Endodermal cell (in vitro differentiated cells): ENCODE results near the gene NAV2. TPM values are rescaled to one million over a fixed set of nuclear protein-coding genes. Genes with fewer than 3 reads are reported as not detected.

Experiments
- DNase-seq: peaks from one replicate; pipeline ENCODE4 v3.0.0-alpha.2; 2017
- H3K27ac ChIP-seq: 2 replicates; pipeline ENCODE4 v1.5.1; 2013; ENCODE audit warnings: mild to moderate bottlenecking, low read depth, low read length, moderate library complexity
- H3K27me3 ChIP-seq: 2 replicates; pipeline ENCODE4 v1.6.1; 2013; ENCODE audit warnings: mild to moderate bottlenecking, low read length, moderate library complexity; ENCODE audit not compliant: insufficient read depth, control insufficient read depth, poor library complexity, severe bottlenecking
- H3K36me3 ChIP-seq: 2 replicates; pipeline ENCODE4 v1.7.0; 2013; ENCODE audit warnings: mild to moderate bottlenecking, low read length, moderate library complexity; ENCODE audit not compliant: control insufficient read depth, insufficient read depth
- H3K4me1 ChIP-seq: one replicate; pipeline ENCODE4 v1.7.0; 2013; ENCODE audit warnings: low read length; ENCODE audit not compliant: control insufficient read depth, insufficient read depth
- H3K4me3 ChIP-seq: 2 replicates; pipeline ENCODE4 v1.5.1; 2013; ENCODE audit warnings: mild to moderate bottlenecking, low read length, moderate library complexity
- H3K9ac ChIP-seq: 2 replicates; pipeline ENCODE4 v1.6.1; 2013; ENCODE audit warnings: mild to moderate bottlenecking, low read length, moderate library complexity; ENCODE audit not compliant: poor library complexity, severe bottlenecking; ENCODE audit errors: extremely low read depth
- H3K9me3 ChIP-seq: 2 replicates; pipeline ENCODE4 v1.6.1; 2013; ENCODE audit warnings: mild to moderate bottlenecking, low read length, moderate library complexity; ENCODE audit not compliant: control insufficient read depth
- H3K27ac Mint-ChIP-seq: 2 replicates; pipeline ENCODE4 v1.8.0; 2020; ENCODE audit warnings: mixed read lengths
- H3K27me3 Mint-ChIP-seq: 2 replicates; pipeline ENCODE4 v1.8.0; 2021; ENCODE audit warnings: mild to moderate bottlenecking, mixed read lengths; ENCODE audit not compliant: insufficient read depth
- H3K36me3 Mint-ChIP-seq: 2 replicates; pipeline ENCODE4 v1.8.0; 2020; ENCODE audit warnings: low read depth, mixed read lengths
- H3K4me1 Mint-ChIP-seq: 2 replicates; pipeline ENCODE4 v1.8.0; 2020; ENCODE audit warnings: mixed read lengths
- H3K4me3 Mint-ChIP-seq: 2 replicates; pipeline ENCODE4 v1.8.0; 2020; ENCODE audit warnings: mild to moderate bottlenecking, moderate library complexity, mixed read lengths
- H3K9me3 Mint-ChIP-seq: 2 replicates; pipeline ENCODE4 v1.8.0; 2020; ENCODE audit warnings: mild to moderate bottlenecking, mixed read lengths
- CTCF ChIP-seq: fragments of 200-600 bp; sonication (generic); conservative IDR thresholded peaks from 2 replicates; pipeline ENCODE4 v1.5.0; 2021; ENCODE audit warnings: antibody characterized with exemption, mild to moderate bottlenecking
- WGBS, 2 experiments: methylation state at CpG; one replicate each; pipeline versions ENCODE4 v1.1.5 to v1.1.7; 2013; ENCODE audit warnings: missing lambda C conversion rate in 2 of 2, mixed read lengths in 1 of 2; ENCODE audit not compliant: insufficient coverage in 1 of 2, insufficient read length in 1 of 2; 5-methylcytosine and 5-hydroxymethylcytosine counted together
- total RNA-seq, 2 donors: library from RNA; stranded (reverse); fragmentation: NEBNext Ultra II Directional in 1 of 2; extraction: Animal tissue kit (Norgen Biotek cat#: 25700) in 1 of 2; gene quantifications; 2 replicates in 1 of 2; 3 replicates in 1 of 2; pipeline ENCODE4 v1.2.1, GENCODE V29; 2021

The NAV2 gene
- total RNA-seq, 2 donors from 2014 or later = 37.1 to 42.4 TPM

- Mint-ChIP-seq H3K36me3 (no peaks in the 10 kb centered on the region), H3K4me1 (no peaks in the 10 kb centered on the region), H3K27me3 (no peaks in the 10 kb centered on the region), H3K4me3 (no peak overlapping the region), H3K9me3 (no peaks in the 10 kb centered on the region), H3K27ac (no peak overlapping the region)
- Histone ChIP-seq H3K9ac (no peak overlapping the region), H3K9me3 (no peaks in the 10 kb centered on the region), H3K4me3 (no peak overlapping the region), H3K4me1 (no peaks in the 10 kb centered on the region), H3K36me3 (no peaks in the 10 kb centered on the region), H3K27ac (no peak overlapping the region), H3K27me3 (no peaks in the 10 kb centered on the region)
- DNase-seq = no peak
- 92 to 93% methylated on average over 12 to 20 of the region's 20 CpGs for WGBS, 2 experiments
- no peak for TF ChIP-seq CTCF
Measured at GRCh38 chr11:19933132-19933735, 220.6 kb downstream of the NAV2 start.

GRCh38 chr11:19933801-19934488, 221.3 kb downstream of the NAV2 start:
- WGBS, 2 experiments = 92 to 95% methylated on average over 9 to 12 of the region's 12 CpGs
- Histone ChIP-seq H3K36me3 (no peaks in the 10 kb centered on the region), H3K9ac (no peak overlapping the region), H3K4me3 (no peak overlapping the region), H3K27ac (no peak overlapping the region), H3K9me3 (no peaks in the 10 kb centered on the region), H3K4me1 (no peaks in the 10 kb centered on the region), H3K27me3 (no peaks in the 10 kb centered on the region)
- no peaks in the 10 kb centered on the region for H3K4me1 Mint-ChIP-seq
- no peak for TF ChIP-seq CTCF
- no peaks in the 10 kb centered on the region for H3K27me3 Mint-ChIP-seq
- H3K36me3 Mint-ChIP-seq = no peaks in the 10 kb centered on the region
- H3K9me3 Mint-ChIP-seq = no peaks in the 10 kb centered on the region
- no peak for DNase-seq
- no peak overlapping the region for H3K4me3 Mint-ChIP-seq
- no peak overlapping the region for H3K27ac Mint-ChIP-seq

- Mint-ChIP-seq H3K36me3 (no peaks in the 10 kb centered on the region), H3K4me1 (no peaks in the 10 kb centered on the region), H3K27ac (no peak overlapping the region), H3K4me3 (no peak overlapping the region), H3K9me3 (no peaks in the 10 kb centered on the region), H3K27me3 (no peaks in the 10 kb centered on the region)
- Histone ChIP-seq H3K27me3 (no peaks in the 10 kb centered on the region), H3K4me1 (no peaks in the 10 kb centered on the region), H3K36me3 (no peaks in the 10 kb centered on the region), H3K4me3 (no peak overlapping the region), H3K27ac (no peak overlapping the region), H3K9ac (no peak overlapping the region), H3K9me3 (no peaks in the 10 kb centered on the region)
- 90 to 100% methylated on average over 1 to 3 of the region's 3 CpGs for WGBS, 2 experiments
- no peak for DNase-seq
- TF ChIP-seq CTCF = no peak
Measured at GRCh38 chr11:19934828-19935259, 222.2 kb downstream of the NAV2 start.
